Pancreas (tissue), 10 donors: ENCODE results near the gene RHBDL3. TPM values are rescaled to one million over a fixed set of nuclear protein-coding genes. Genes with fewer than 3 reads are reported as not detected.

ENCODE experiments used
- ATAC-seq, 4 donors: fragments of 200-7000 bp; cut with Tn5 transposase; one replicate each; pipeline versions ENCODE4 v1.8.0 to v1.9.1; 2020; ENCODE audit warnings: mild to moderate bottlenecking in 4 of 4, moderate library complexity in 4 of 4
- DNase-seq, 6 donors: peaks; one replicate each; pipeline ENCODE4 v3.0.0-alpha.2; 2020
- FAIRE-seq: peaks from 2 replicates; lab custom pipeline; 2012; peaks lifted over from hg19 to GRCh38; lab: Jason Lieb, UNC
- H3K27ac ChIP-seq, 4 donors: fragments of 200-600 bp; sonication (generic); 1 replicate in 3 of 4; 2 replicates in 1 of 4; pipeline versions ENCODE4 v1.5.0 to v1.8.0; 2020
- H3K27me3 ChIP-seq, 4 donors: fragments of 200-600 bp; one replicate each; pipeline ENCODE4 v1.8.0; 2021
- H3K36me3 ChIP-seq, 3 donors: fragments of 200-600 bp; sonication (generic) in 1 of 3; one replicate each; pipeline versions ENCODE4 v1.5.0 to v1.8.0; 2020 to 2021
- H3K4me1 ChIP-seq, 3 donors: fragments of 200-600 bp; one replicate each; pipeline ENCODE4 v1.8.0; 2021
- H3K4me3 ChIP-seq, 4 donors: fragments of 200-600 bp; sonication (generic) in 2 of 4; one replicate each; pipeline versions ENCODE4 v1.5.0 to v1.8.0; 2020 to 2021
- H3K9me3 ChIP-seq, 4 donors: fragments of 200-600 bp; one replicate each; pipeline ENCODE4 v1.8.0; 2021
- WGBS, 2 donors: extraction: QIAGEN DNeasy Blood & Tissue Kit; methylation state at CpG; one replicate each; pipeline ENCODE4 v1.1.7; 2013; 5-methylcytosine and 5-hydroxymethylcytosine counted together
- intact Hi-C, 3 donors: fragments of 100-400 bp; cut with DNase I; formaldehyde crosslinking; loops; one replicate each; pipeline versions ENCODE4 v1.11.1 to v1.14.2; 2022
- polyA plus RNA-seq, 2 donors: library from polyadenylated mRNA; stranded (reverse); fragments of 200-250 nt; gene quantifications; one replicate each; pipeline ENCODE4 v1.2.3, GENCODE V29; 2013
- total RNA-seq, 6 donors: library from RNA; stranded (reverse); fragmentation: NEBNext Ultra II Directional in 4 of 6; extraction: Animal tissue kit (Norgen Biotek cat#: 25700) in 4 of 6; gene quantifications; one replicate each; pipeline versions ENCODE4 v1.2.1 to v1.2.4, GENCODE V29; 2021 to 2023
- TF ChIP-seq, protein P1 (sequence below), 4 donors: fragments of 200-600 bp; sonication (generic) in 3 of 4; IDR thresholded peaks; one replicate each; pipeline versions ENCODE4 v1.5.0 to v1.8.0; 2021; ENCODE audit warnings: antibody characterized with exemption in 4 of 4
- donor health status: healthy with polysubstance abuse.
- donor health status: DM: no; HTN: no; CAD: no; lungs with moderate emphysema.
- donor health status: DM: no; HTN: no; CAD: no.
- donor health status: control.
- donor health status: control.
- donor health status: Bipolar disorder and iron deficiency.
- donor health status: DM: yes; HTN: yes; CAD: no.
- donor health status: DM: no; HTN: no; CAD: no.
- donor health status: DM: no; HTN: no; CAD: no.
- donor health status: DM: yes; HTN: yes; CAD: no.

The RHBDL3 gene
- total and polyA plus RNA-seq, 8 donors, result 0.12 to 1.8 (median 0.47) TPM

DNA sequence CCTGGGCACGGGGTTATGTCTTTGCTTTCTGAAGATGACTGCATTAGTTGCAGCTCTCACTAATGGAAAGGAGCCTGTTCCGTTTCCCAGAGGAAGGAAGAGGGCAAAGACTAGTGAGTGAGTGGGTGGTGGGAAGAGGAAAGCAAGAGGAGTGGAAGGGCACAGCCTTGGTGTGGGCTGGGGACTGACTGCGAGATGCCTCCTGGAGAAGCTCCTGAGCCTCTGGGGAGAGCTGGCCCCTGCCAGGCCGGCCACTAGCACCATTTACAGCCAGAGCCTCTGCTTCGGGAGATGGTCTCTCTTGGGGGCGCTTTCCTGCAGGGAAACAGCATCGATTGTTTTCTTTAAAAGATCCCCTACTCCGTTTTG lies 825 bp upstream of the RHBDL3 start:
- FAIRE-seq (no peak), DNase-seq (no peak), ATAC-seq (no peak)
- no peaks in the 10 kb centered on the region for H3K9me3 ChIP-seq
- H3K36me3 ChIP-seq, result no peaks in the 10 kb centered on the region
- TF ChIP-seq, protein P1, sequence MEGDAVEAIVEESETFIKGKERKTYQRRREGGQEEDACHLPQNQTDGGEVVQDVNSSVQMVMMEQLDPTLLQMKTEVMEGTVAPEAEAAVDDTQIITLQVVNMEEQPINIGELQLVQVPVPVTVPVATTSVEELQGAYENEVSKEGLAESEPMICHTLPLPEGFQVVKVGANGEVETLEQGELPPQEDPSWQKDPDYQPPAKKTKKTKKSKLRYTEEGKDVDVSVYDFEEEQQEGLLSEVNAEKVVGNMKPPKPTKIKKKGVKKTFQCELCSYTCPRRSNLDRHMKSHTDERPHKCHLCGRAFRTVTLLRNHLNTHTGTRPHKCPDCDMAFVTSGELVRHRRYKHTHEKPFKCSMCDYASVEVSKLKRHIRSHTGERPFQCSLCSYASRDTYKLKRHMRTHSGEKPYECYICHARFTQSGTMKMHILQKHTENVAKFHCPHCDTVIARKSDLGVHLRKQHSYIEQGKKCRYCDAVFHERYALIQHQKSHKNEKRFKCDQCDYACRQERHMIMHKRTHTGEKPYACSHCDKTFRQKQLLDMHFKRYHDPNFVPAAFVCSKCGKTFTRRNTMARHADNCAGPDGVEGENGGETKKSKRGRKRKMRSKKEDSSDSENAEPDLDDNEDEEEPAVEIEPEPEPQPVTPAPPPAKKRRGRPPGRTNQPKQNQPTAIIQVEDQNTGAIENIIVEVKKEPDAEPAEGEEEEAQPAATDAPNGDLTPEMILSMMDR (IDR thresholded peaks at IDR 0.05), result no peak
- H3K27me3 ChIP-seq, result no peaks in the 10 kb centered on the region
- intact Hi-C loops, result no loop called here
- H3K4me1 ChIP-seq, result peaks cover 0 to 17% (median 5%) of the 10 kb centered on the region in 3 donors
- H3K27ac ChIP-seq, result no peak overlapping the region
- 50 to 52% methylated on average over 8 of the region's 8 CpGs for WGBS, 2 donors
- no peak overlapping the region for H3K4me3 ChIP-seq

- Histone ChIP-seq H3K4me3 (peak overlapping the region; percentile 46 to 60 (median 57)), H3K9me3 (no peaks in the 10 kb centered on the region), H3K27ac (no peak overlapping the region), H3K36me3 (no peaks in the 10 kb centered on the region), H3K4me1 (peaks cover 0 to 16% (median 5%) of the 10 kb centered on the region in 3 donors), H3K27me3 (no peaks in the 10 kb centered on the region)
- TF ChIP-seq, protein P1 (IDR thresholded peaks at IDR 0.05), result no peak
- FAIRE-seq (no peak), DNase-seq (no peak), ATAC-seq (peak in 1 of 4 donors; percentile 6)
- intact Hi-C loops, result no loop called here
- 0 to 1% methylated on average over 23 to 55 of the region's 55 CpGs for WGBS, 2 donors
Observed at GRCh38 chr17:32266051-32266388, 388 bp downstream of the RHBDL3 start.

DNA sequence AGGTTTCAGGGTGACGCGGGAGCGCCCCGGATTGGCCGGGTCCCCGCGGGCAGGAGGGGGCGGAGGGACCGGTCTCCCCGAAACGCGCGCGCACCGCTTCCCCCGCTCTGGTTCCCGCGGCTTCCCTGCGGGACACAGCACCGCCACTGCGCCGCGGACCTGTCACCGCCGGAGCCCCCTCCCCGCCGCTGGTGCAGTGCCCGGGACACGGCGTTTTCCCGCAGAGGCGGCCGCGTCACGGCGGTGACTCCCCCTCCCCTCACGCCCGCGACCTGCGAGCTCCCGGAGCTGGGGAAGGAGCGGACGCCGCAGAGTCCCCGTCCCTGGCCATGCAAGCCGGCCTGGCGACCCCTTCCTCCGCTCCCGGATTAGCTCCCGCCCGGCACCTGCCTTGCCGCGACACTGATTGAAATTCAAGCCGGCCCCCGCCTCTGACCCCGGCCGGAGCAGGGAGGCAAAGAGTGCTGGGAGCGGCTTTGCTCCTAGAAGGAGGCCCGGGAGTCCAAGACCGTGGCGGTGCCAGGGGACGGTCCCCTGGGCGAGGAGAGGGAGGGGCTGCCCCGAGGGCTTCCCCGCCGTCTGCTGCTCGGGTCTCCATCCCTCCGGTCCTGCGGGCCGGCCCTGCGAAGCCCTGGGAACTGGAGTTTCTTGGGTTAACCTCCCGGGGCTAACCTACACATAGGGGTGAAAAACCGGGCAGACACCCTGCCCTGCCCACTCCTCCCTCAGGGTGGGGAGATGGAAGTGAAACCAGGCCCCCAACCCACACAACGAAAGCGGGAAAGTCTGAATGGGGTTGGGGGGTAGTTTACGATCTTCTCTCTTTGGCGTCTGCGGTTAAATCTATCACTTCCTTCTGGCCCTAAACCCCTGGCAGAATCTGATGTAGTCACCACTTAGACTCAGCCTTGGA lies 1.0 kb downstream of the RHBDL3 start:
- FAIRE-seq, result no peak
- Histone ChIP-seq H3K9me3 (no peaks in the 10 kb centered on the region), H3K27ac (no peak overlapping the region), H3K4me3 (peak overlapping the region; percentile 46 to 60 (median 57)), H3K36me3 (no peaks in the 10 kb centered on the region), H3K4me1 (peaks cover 0 to 10% (median under 1%) of the 10 kb centered on the region in 3 donors), H3K27me3 (no peaks in the 10 kb centered on the region)
- peak in 1 of 6 donors; percentile 68 for DNase-seq
- WGBS, 2 donors, result 2 to 4% methylated on average over 63 to 78 of the region's 78 CpGs
- intact Hi-C loops, result no loop called here
- TF ChIP-seq, protein P1 (IDR thresholded peaks at IDR 0.05), result no peak
- peak; percentile 17 to 50 (median 38) for ATAC-seq

- TF ChIP-seq, protein P1 (IDR thresholded peaks at IDR 0.05), result no peak
- Histone ChIP-seq H3K36me3 (no peaks in the 10 kb centered on the region), H3K4me3 (no peak overlapping the region), H3K27ac (no peak overlapping the region), H3K27me3 (no peaks in the 10 kb centered on the region), H3K9me3 (no peaks in the 10 kb centered on the region), H3K4me1 (peaks cover 0 to 6% (median 0%) of the 10 kb centered on the region in 3 donors)
- intact Hi-C loops, result no loop called here
- 21 to 24% methylated on average over 10 of the region's 10 CpGs for WGBS, 2 donors
- DNase-seq, result no peak
- FAIRE-seq, result no peak
- peak in 3 of 4 donors; percentile 46 to 61 (median 54) for ATAC-seq
Observed at GRCh38 chr17:32267690-32268205, 2.1 kb downstream of the RHBDL3 start.
